Sigmoid colon (tissue), 4 donors: ENCODE data around the gene CMTR1.

ENCODE experiments used
- POLR2A ChIP-seq, 2 donors: fragments of 450-650 bp; IDR thresholded peaks; one replicate each; pipeline ENCODE4 v1.6.1; 2016; ENCODE audit warnings: antibody characterized with exemption in 2 of 2, mild to moderate bottlenecking in 2 of 2, moderate library complexity in 2 of 2
- POLR2AphosphoS5 ChIP-seq, 4 donors: sonication (generic); formaldehyde crosslinking; IDR thresholded peaks; one replicate each; pipeline ENCODE4 v1.6.1; 2017; ENCODE audit warnings: antibody characterized with exemption in 4 of 4
- TF ChIP-seq, protein P1 (sequence below), 4 experiments: fragments of 450-650 bp in 3 of 4; fragments of 200-600 bp in 1 of 4; IDR thresholded peaks; one replicate each; pipeline ENCODE4 v1.5.1; 2016 to 2019; ENCODE audit warnings: antibody characterized with exemption in 4 of 4, mild to moderate bottlenecking in 3 of 4, moderate library complexity in 2 of 4

DNA sequence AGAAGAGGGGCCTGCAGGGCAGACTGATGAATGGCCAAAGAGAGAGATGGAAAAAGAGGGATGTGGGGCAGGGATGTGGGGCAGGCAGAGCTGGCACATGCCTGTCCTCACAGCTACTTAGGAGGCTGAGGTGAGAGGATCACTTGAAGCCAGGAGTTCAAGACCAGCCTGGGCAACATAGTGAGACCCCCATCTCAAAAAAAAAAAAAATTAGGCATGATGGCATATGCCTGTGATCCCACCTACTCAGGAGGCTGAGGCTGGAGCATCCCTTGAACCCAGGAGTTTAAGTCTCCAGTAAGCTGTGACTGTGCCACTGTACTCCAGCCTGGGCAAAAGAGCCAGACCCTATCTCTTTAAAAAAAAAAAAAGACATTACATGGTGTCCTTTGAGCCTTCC, 44.4 kb upstream of the CMTR1 start:
- TF ChIP-seq POLR2A (IDR thresholded peaks at IDR 0.05) (no peak), POLR2AphosphoS5 (IDR thresholded peaks at IDR 0.05) (no peak)
- TF ChIP-seq, protein P1, sequence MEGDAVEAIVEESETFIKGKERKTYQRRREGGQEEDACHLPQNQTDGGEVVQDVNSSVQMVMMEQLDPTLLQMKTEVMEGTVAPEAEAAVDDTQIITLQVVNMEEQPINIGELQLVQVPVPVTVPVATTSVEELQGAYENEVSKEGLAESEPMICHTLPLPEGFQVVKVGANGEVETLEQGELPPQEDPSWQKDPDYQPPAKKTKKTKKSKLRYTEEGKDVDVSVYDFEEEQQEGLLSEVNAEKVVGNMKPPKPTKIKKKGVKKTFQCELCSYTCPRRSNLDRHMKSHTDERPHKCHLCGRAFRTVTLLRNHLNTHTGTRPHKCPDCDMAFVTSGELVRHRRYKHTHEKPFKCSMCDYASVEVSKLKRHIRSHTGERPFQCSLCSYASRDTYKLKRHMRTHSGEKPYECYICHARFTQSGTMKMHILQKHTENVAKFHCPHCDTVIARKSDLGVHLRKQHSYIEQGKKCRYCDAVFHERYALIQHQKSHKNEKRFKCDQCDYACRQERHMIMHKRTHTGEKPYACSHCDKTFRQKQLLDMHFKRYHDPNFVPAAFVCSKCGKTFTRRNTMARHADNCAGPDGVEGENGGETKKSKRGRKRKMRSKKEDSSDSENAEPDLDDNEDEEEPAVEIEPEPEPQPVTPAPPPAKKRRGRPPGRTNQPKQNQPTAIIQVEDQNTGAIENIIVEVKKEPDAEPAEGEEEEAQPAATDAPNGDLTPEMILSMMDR (IDR thresholded peaks at IDR 0.05) = no peak
